HCT116 (cell line): ENCODE data around the gene GGTLC3.
"Not testable (repeated sequence)": the region's sequence is repeated elsewhere in the genome, so short reads cannot be mapped to it uniquely, and the experiment has no call there.

ENCODE experiments used
- MAX ChIP-seq: IDR thresholded peaks from 2 replicates; pipeline ENCODE4 v1.6.1; 2012
- POLR2A ChIP-seq: IDR thresholded peaks from 2 replicates; pipeline ENCODE4 v1.7.0; 2011; ENCODE audit warnings: borderline replicate concordance; ENCODE audit not compliant: insufficient read depth, insufficient read length; ENCODE audit errors: extremely low read depth
- POLR2AphosphoS5 ChIP-seq: IDR thresholded peaks from 2 replicates; pipeline ENCODE4 v1.6.1; 2011; ENCODE audit warnings: mild to moderate bottlenecking, low read depth, low read length, moderate library complexity
- SRF ChIP-seq: IDR thresholded peaks from 2 replicates; pipeline ENCODE4 v1.6.1; 2012; ENCODE audit warnings: low read depth
- YY1 ChIP-seq: IDR thresholded peaks from 2 replicates; pipeline ENCODE4 v1.6.1; 2011; ENCODE audit warnings: low read length, low read depth, moderate library complexity, mild to moderate bottlenecking; ENCODE audit not compliant: insufficient replicate concordance; ENCODE audit errors: extremely low read depth
- TF ChIP-seq, protein P1 (sequence below), 3 experiments: fragments of 200-600 bp in 1 of 3; sonication (generic) in 1 of 3; IDR thresholded peaks in 2 of 3; conservative IDR thresholded peaks in 1 of 3; 2 replicates each; pipeline ENCODE4 v1.5.1; 2012 to 2017; ENCODE audit warnings: low read depth in 2 of 3, low read length in 2 of 3, antibody characterized with exemption in 1 of 3, borderline replicate concordance in 1 of 3, control low read depth in 1 of 3, mild to moderate bottlenecking in 1 of 3, mixed read lengths in 1 of 3, mixed run types in 1 of 3, moderate library complexity in 1 of 3; ENCODE audit not compliant: insufficient read depth in 1 of 3
- TF ChIP-seq, protein P2 (sequence below): IDR thresholded peaks from 2 replicates; pipeline ENCODE4 v1.6.1; 2012; ENCODE audit warnings: low read depth

DNA sequence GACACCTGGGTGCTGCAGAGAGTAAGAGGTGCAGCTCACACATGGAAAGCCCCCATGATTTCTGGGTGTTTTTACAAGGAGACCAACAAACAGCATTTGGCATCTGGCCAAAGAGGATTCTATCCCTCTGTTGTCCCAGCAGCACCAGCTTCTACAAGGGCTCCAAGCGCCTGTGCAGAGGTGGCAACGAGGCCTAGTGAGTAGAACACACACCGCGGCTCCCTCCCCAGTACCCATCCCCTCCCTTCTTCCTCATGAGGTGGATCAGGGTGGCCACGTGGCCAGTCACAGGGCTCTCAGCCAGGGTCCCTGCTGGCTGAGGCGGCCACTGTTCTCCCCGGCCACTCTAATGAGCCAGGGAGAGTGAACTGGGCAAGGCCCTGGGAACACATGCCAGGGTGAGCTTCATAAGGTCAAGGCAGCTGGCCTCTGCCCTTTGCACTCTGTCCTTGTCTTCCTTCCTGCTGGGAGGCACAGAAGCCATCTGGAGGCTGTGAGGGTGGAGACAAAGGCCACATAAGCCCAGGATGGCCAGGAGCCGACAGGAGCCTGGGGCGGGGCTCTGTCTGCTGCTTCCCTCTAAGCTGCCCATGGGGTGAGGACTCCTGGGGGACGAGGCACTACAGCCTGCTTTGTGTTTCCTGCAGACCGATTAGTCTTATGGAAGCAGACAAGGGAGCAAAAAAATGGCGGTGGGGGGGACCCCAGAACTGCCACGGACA lies 31.7 kb upstream of the GGTLC3 start:
- not testable (repeated sequence) for TF ChIP-seq SRF, YY1, POLR2A, POLR2AphosphoS5, MAX
- TF ChIP-seq, protein P1, sequence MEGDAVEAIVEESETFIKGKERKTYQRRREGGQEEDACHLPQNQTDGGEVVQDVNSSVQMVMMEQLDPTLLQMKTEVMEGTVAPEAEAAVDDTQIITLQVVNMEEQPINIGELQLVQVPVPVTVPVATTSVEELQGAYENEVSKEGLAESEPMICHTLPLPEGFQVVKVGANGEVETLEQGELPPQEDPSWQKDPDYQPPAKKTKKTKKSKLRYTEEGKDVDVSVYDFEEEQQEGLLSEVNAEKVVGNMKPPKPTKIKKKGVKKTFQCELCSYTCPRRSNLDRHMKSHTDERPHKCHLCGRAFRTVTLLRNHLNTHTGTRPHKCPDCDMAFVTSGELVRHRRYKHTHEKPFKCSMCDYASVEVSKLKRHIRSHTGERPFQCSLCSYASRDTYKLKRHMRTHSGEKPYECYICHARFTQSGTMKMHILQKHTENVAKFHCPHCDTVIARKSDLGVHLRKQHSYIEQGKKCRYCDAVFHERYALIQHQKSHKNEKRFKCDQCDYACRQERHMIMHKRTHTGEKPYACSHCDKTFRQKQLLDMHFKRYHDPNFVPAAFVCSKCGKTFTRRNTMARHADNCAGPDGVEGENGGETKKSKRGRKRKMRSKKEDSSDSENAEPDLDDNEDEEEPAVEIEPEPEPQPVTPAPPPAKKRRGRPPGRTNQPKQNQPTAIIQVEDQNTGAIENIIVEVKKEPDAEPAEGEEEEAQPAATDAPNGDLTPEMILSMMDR (IDR thresholded peaks at IDR 0.05 in 2 of 3, conservative IDR thresholded peaks at IDR 0.05 in 1 of 3; ENCODE audit: borderline replicate concordance in 1 of 3, insufficient read depth in 1 of 3, low read depth in 2 of 3, low read length in 2 of 3) = not testable (repeated sequence)
- TF ChIP-seq, protein P2, sequence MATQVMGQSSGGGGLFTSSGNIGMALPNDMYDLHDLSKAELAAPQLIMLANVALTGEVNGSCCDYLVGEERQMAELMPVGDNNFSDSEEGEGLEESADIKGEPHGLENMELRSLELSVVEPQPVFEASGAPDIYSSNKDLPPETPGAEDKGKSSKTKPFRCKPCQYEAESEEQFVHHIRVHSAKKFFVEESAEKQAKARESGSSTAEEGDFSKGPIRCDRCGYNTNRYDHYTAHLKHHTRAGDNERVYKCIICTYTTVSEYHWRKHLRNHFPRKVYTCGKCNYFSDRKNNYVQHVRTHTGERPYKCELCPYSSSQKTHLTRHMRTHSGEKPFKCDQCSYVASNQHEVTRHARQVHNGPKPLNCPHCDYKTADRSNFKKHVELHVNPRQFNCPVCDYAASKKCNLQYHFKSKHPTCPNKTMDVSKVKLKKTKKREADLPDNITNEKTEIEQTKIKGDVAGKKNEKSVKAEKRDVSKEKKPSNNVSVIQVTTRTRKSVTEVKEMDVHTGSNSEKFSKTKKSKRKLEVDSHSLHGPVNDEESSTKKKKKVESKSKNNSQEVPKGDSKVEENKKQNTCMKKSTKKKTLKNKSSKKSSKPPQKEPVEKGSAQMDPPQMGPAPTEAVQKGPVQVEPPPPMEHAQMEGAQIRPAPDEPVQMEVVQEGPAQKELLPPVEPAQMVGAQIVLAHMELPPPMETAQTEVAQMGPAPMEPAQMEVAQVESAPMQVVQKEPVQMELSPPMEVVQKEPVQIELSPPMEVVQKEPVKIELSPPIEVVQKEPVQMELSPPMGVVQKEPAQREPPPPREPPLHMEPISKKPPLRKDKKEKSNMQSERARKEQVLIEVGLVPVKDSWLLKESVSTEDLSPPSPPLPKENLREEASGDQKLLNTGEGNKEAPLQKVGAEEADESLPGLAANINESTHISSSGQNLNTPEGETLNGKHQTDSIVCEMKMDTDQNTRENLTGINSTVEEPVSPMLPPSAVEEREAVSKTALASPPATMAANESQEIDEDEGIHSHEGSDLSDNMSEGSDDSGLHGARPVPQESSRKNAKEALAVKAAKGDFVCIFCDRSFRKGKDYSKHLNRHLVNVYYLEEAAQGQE = not testable (repeated sequence)
